ENCODE results near the gene USP3. TPM values are rescaled to one million over a fixed set of nuclear protein-coding genes. Genes with fewer than 3 reads are reported as not detected.

USP3 gene
- total and polyA plus RNA-seq, 2 donors (not counting 3 experiments of a cell fraction or from before 2014, with no cell fraction given), result 18.8 to 52.4 TPM

GRCh38 chr15:63545520-63545919 lies 41.1 kb downstream of the USP3 start:
- Histone ChIP-seq H3K36me3 (ENCODE audit: control insufficient read depth in 2 of 2, extremely low read depth in 1 of 2, insufficient read depth in 2 of 2, low read length in 2 of 2) (no peaks in the 10 kb centered on the region), H3K4me3 (replicated peaks in 1 of 3; ENCODE audit: insufficient read depth in 1 of 3, low read depth in 1 of 3, low read length in 3 of 3) (no peak overlapping the region), H3K4me2 (ENCODE audit: insufficient read depth, low read length) (no peak overlapping the region), H3K27me3 (ENCODE audit: control insufficient read depth in 2 of 2, insufficient read depth in 2 of 2, low read length in 2 of 2) (no peaks in the 10 kb centered on the region), H3K4me1 (ENCODE audit: control insufficient read depth, extremely low read depth, insufficient read depth, low read length) (peaks cover 6% of the 10 kb centered on the region), H3K79me2 (ENCODE audit: control insufficient read depth, insufficient read depth, low read length) (peaks cover 34% of the 10 kb centered on the region), H3K9ac (replicated peaks; ENCODE audit: extremely low read depth, insufficient read depth, low read length) (no peak overlapping the region), H3K27ac (ENCODE audit: insufficient read depth, low read depth, low read length) (no peak overlapping the region), H4K20me1 (replicated peaks; ENCODE audit: control insufficient read depth, extremely low read depth, insufficient read depth, low read length) (no peaks in the 10 kb centered on the region), H2AFZ (ENCODE audit: low read depth, low read length) (no peak overlapping the region), H3K9me1 (replicated peaks; ENCODE audit: control insufficient read depth, extremely low read depth, insufficient read depth, low read length) (no peaks in the 10 kb centered on the region), H3K9me3 (replicated peaks; ENCODE audit: control insufficient read depth, insufficient read depth, low read length) (no peaks in the 10 kb centered on the region)
- BruUV-seq (replicated peaks), result no TSS peak
- intact Hi-C loops (cut with micrococcal nuclease), result no loop called here
- DNase-seq (ENCODE audit: low read depth, low spot score), result no peak
- dilution Hi-C loops (cut with MboI; ENCODE audit: extremely low pct_ligation_motif_present, low sequenced_read_pairs), result no loop called here
- CTCF ChIA-PET, result interaction anchor here (0.9 to 2.0 kb wide), 5 partner anchors 8 to 79 kb away, joined by 3 to 12 read pairs (median 8); no protein-coding TSS in a partner anchor
- FAIRE-seq, result no peak
- POLR2A ChIA-PET, result interaction anchor here (1.8 kb wide), 1 partner anchor 9 kb away, joined by 6 read pairs; no protein-coding TSS in a partner anchor
- TF ChIP-seq POLR2A (IDR thresholded peaks at IDR 0.05; ENCODE audit: low read depth, low read length), result no peak

- TF ChIP-seq MAX (IDR thresholded peaks at IDR 0.05; ENCODE audit: insufficient read depth, insufficient read length), result no peak
- peak; percentile 13 for TF ChIP-seq FOS (IDR thresholded peaks at IDR 0.05; ENCODE audit: borderline replicate concordance, insufficient read depth, low read length)
- Histone ChIP-seq H3K36me3 (ENCODE audit: control insufficient read depth in 2 of 2, extremely low read depth in 1 of 2, insufficient read depth in 2 of 2, low read length in 2 of 2) (peaks cover 0 to 3% of the 10 kb centered on the region in 2 experiments), H3K9me3 (replicated peaks; ENCODE audit: control insufficient read depth, insufficient read depth, low read length) (no peaks in the 10 kb centered on the region), H3K4me2 (ENCODE audit: insufficient read depth, low read length) (no peak overlapping the region), H3K27me3 (ENCODE audit: control insufficient read depth in 2 of 2, insufficient read depth in 2 of 2, low read length in 2 of 2) (no peaks in the 10 kb centered on the region), H4K20me1 (replicated peaks; ENCODE audit: control insufficient read depth, extremely low read depth, insufficient read depth, low read length) (no peaks in the 10 kb centered on the region), H3K4me1 (ENCODE audit: control insufficient read depth, extremely low read depth, insufficient read depth, low read length) (peaks cover 15% of the 10 kb centered on the region), H3K9ac (replicated peaks; ENCODE audit: extremely low read depth, insufficient read depth, low read length) (no peak overlapping the region), H3K27ac (ENCODE audit: insufficient read depth, low read depth, low read length) (no peak overlapping the region), H3K79me2 (ENCODE audit: control insufficient read depth, insufficient read depth, low read length) (peaks cover 22% of the 10 kb centered on the region), H3K4me3 (replicated peaks in 1 of 3; ENCODE audit: insufficient read depth in 1 of 3, low read depth in 1 of 3, low read length in 3 of 3) (no peak overlapping the region), H2AFZ (ENCODE audit: low read depth, low read length) (no peak overlapping the region), H3K9me1 (replicated peaks; ENCODE audit: control insufficient read depth, extremely low read depth, insufficient read depth, low read length) (no peaks in the 10 kb centered on the region)
- dilution Hi-C loops (cut with MboI; ENCODE audit: extremely low pct_ligation_motif_present, low sequenced_read_pairs) (no loop called here), intact Hi-C loops (cut with micrococcal nuclease) (no loop called here)
- POLR2A ChIA-PET, result no interaction called here
- BruUV-seq (replicated peaks), result no TSS peak
- CTCF ChIA-PET, result interaction anchor here (0.7 to 2.7 kb wide), 7 partner anchors 11 to 85 kb away, joined by 3 to 12 read pairs (median 6); no protein-coding TSS in a partner anchor
- FAIRE-seq, result no peak
- DNase-seq (ENCODE audit: low read depth, low spot score), result peak; percentile 43
Observed at GRCh38 chr15:63551400-63551799, 47.0 kb downstream of the USP3 start.

All from endothelial cell of umbilical vein (primary cell).